Measurements from ENCODE around the gene MYT1. TPM values are rescaled to one million over a fixed set of nuclear protein-coding genes. Genes with fewer than 3 reads are reported as not detected.

MYT1 gene
- total and polyA plus RNA-seq, 7 donors: under 0.01 TPM; not detected in 6

DNA sequence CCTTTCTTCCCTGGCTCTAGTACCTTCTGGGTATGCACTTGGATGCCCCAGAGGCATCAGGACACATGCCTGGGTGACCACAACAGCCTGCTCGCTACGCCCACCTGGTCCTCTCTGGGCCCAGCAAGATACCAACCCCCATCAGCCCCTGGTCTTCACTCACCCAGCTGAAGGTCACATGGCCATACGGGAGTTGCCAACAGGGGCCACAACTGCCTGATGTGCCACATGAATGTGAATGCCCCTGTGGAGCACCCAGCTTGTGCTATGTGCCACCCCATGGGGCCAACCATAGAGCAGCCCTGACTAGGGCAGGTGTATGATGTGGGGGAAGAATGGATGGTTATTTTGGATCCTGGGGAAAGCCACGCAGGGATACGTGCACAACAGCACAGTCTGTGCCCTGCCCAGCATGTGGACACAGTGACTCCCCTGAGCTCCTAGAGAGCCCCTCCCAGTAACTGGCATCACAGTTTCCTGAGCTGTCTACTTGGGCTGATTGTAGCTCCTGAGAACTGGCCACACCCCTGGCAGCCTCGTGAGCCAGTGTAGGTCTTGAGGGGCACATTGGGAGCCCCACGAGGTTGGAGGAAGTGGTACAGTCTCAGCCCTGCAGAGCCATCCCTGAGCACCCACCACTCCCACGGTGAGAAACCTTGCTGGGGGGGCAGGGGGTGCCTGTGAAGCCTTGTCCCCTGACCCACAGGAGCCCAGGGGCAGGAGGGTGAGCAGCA, 80.8 kb downstream of the MYT1 start:
- H3K9me3 ChIP-seq: no peaks in the 10 kb centered on the region
- TF ChIP-seq CTCF (IDR thresholded peaks at IDR 0.05): no peak
- no peaks in the 10 kb centered on the region for H3K36me3 ChIP-seq (ENCODE audit: insufficient read depth in 1 of 2, low read depth in 1 of 2)
- no peak overlapping the region for H3K4me3 ChIP-seq
- H3K27me3 ChIP-seq (ENCODE audit: insufficient read depth in 3 of 3, low read length in 2 of 3): peaks cover 0 to 4% (median 0%) of the 10 kb centered on the region in 3 donors
- peak in 1 of 2 donors; percentile 41 for DNase-seq
- H3K27ac ChIP-seq: no peak overlapping the region
- no peak for ATAC-seq
- WGBS, 3 donors: 61 to 69% (median 66%) methylated on average over 7 to 8 of the region's 8 CpGs
- intact Hi-C loops (cut with DNase I): no loop called here
- no peaks in the 10 kb centered on the region for H3K4me1 ChIP-seq

- Histone ChIP-seq H3K4me3 (no peak overlapping the region), H3K9me3 (no peaks in the 10 kb centered on the region), H3K27ac (no peak overlapping the region), H3K4me1 (no peaks in the 10 kb centered on the region), H3K36me3 (ENCODE audit: insufficient read depth in 1 of 2, low read depth in 1 of 2) (no peaks in the 10 kb centered on the region), H3K27me3 (ENCODE audit: insufficient read depth in 3 of 3, low read length in 2 of 3) (peaks cover 0 to 4% (median 0%) of the 10 kb centered on the region in 3 donors)
- intact Hi-C loops (cut with DNase I): no loop called here
- WGBS, 3 donors: 89 to 92% (median 91%) methylated on average over 9 of the region's 9 CpGs
- no peak for ATAC-seq
- TF ChIP-seq CTCF (IDR thresholded peaks at IDR 0.05): no peak
- no peak for DNase-seq
Measured at GRCh38 chr20:64245746-64246595, 81.7 kb downstream of the MYT1 start.

DNA sequence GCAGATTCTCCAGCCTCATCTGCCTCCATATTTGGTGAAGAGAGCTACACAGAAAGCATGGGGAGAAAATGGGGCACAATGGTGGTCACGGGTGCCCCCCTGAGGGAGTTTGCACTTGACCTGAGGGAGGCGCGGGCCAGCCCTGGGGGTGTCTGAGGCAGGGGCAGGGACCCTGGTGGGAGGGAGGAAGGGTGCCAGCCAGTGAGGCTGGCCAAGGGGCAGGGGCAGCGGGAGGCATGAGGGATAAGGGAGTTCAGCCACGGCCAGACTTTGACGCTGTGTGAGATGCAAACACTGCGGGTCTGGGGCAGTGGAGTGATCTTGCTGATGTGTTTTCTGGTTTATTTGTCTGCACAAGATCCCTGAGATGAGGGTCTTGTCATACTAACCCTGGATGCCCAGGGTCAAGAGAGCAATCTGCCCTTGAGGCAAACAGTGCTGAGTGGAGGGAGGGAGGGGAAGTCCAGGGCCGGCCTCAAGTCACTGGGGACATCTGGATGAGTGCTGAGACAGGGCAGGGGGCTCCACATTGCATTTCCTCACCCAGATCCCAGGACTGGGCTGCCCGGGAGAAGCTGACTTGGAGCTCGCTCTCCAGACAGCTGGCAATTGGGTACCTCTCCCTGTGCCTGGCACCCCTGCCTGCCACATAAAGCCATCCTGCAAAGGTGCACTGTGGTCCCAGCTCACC, 82.5 kb downstream of the MYT1 start:
- no peaks in the 10 kb centered on the region for H3K4me1 ChIP-seq
- 77 to 85% (median 80%) methylated on average over 10 of the region's 10 CpGs for WGBS, 3 donors
- no peaks in the 10 kb centered on the region for H3K36me3 ChIP-seq (ENCODE audit: insufficient read depth in 1 of 2, low read depth in 1 of 2)
- ATAC-seq (no peak), DNase-seq (peak in 1 of 2 donors; percentile 32)
- intact Hi-C loops (cut with DNase I): no loop called here
- H3K27ac ChIP-seq: no peak overlapping the region
- H3K4me3 ChIP-seq: no peak overlapping the region
- TF ChIP-seq CTCF (IDR thresholded peaks at IDR 0.05): no peak
- H3K27me3 ChIP-seq (ENCODE audit: insufficient read depth in 3 of 3, low read length in 2 of 3): peaks cover 0 to 4% (median 0%) of the 10 kb centered on the region in 3 donors
- H3K9me3 ChIP-seq: no peaks in the 10 kb centered on the region

DNA sequence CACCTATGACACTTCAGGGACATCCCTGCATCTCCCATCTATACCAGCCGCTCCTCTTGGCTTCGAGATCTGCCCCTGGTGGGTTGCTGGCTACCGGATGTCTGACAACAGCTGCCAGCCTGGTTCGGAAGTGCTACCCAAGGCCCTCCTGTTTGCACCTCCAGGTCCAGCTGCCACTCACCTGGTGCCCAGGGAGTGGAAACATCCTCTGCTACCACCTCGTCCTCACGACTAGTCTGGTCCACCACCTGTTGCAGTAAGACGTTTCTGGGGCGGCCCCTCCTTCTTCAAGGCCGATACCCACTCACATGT, 83.0 kb downstream of the MYT1 start:
- Histone ChIP-seq H3K27me3 (ENCODE audit: insufficient read depth in 3 of 3, low read length in 2 of 3) (peaks cover 0 to 4% (median 0%) of the 10 kb centered on the region in 3 donors), H3K9me3 (no peaks in the 10 kb centered on the region), H3K36me3 (ENCODE audit: insufficient read depth in 1 of 2, low read depth in 1 of 2) (no peaks in the 10 kb centered on the region), H3K27ac (no peak overlapping the region), H3K4me1 (no peaks in the 10 kb centered on the region), H3K4me3 (no peak overlapping the region)
- intact Hi-C loops (cut with DNase I): no loop called here
- TF ChIP-seq CTCF (IDR thresholded peaks at IDR 0.05): no peak
- WGBS, 3 donors: 73 to 85% (median 73%) methylated on average over 9 of the region's 9 CpGs
- ATAC-seq (no peak), DNase-seq (no peak)
